GM23338 (cell line): ENCODE data around the gene OTULINL. TPM values are rescaled to one million over a fixed set of nuclear protein-coding genes. Genes with fewer than 3 reads are reported as not detected.

Experiments
- ATAC-seq: fragments of 200-7000 bp; cut with Tn5 transposase; 3 replicates; pipeline ENCODE4 v1.9.1; 2020
- DNase-seq: peaks from one replicate; pipeline ENCODE4 v3.0.0-alpha.2; 2015; ENCODE audit warnings: low spot score
- H2AFZ ChIP-seq: fragments of 200-600 bp; sonication (generic); 2 replicates; pipeline ENCODE4 v1.8.0; 2016; ENCODE audit warnings: antibody characterized with exemption, mild to moderate bottlenecking, moderate library complexity
- H3F3A ChIP-seq: fragments of 200-600 bp; sonication (generic); replicated peaks from 2 replicates; pipeline ENCODE4 v1.8.0; 2017; ENCODE audit warnings: antibody characterized with exemption, mixed run types, low read depth
- H3K27ac ChIP-seq: fragments of 200-600 bp; sonication (generic); 2 replicates; pipeline ENCODE4 v1.6.1; 2016; ENCODE audit warnings: low read depth
- H3K27me3 ChIP-seq: fragments of 200-600 bp; sonication (generic); 2 replicates; pipeline ENCODE4 v1.8.0; 2016; ENCODE audit warnings: mild to moderate bottlenecking, mixed run types, moderate library complexity; ENCODE audit not compliant: insufficient read depth
- H3K36me3 ChIP-seq: fragments of 200-600 bp; sonication (generic); 2 replicates; pipeline ENCODE4 v1.8.0; 2016; ENCODE audit warnings: mild to moderate bottlenecking; ENCODE audit not compliant: insufficient read depth
- H3K4me1 ChIP-seq: fragments of 200-600 bp; sonication (generic); 2 replicates; pipeline ENCODE4 v1.8.0; 2016; ENCODE audit warnings: mild to moderate bottlenecking, moderate library complexity; ENCODE audit not compliant: insufficient read depth
- H3K4me2 ChIP-seq: fragments of 200-600 bp; sonication (generic); 2 replicates; pipeline ENCODE4 v1.7.1; 2017; ENCODE audit warnings: mixed run types
- H3K4me3 ChIP-seq: fragments of 200-600 bp; sonication (generic); 2 replicates; pipeline ENCODE4 v1.6.1; 2016; ENCODE audit warnings: mixed run types
- H3K79me2 ChIP-seq: fragments of 200-600 bp; sonication (generic); replicated peaks from 2 replicates; pipeline ENCODE4 v1.8.0; 2017; ENCODE audit warnings: mild to moderate bottlenecking; ENCODE audit not compliant: insufficient read depth
- H3K9me2 ChIP-seq: fragments of 200-600 bp; sonication (generic); 2 replicates; pipeline ENCODE4 v1.8.0; 2017; ENCODE audit not compliant: insufficient read depth
- H4K20me1 ChIP-seq: fragments of 200-600 bp; sonication (generic); replicated peaks from 2 replicates; pipeline ENCODE4 v1.8.0; 2017; ENCODE audit warnings: mild to moderate bottlenecking; ENCODE audit not compliant: insufficient read depth
- H3K27ac Mint-ChIP-seq: 2 replicates; pipeline ENCODE4 v1.8.0; 2020; ENCODE audit warnings: inconsistent platforms, mild to moderate bottlenecking, moderate library complexity, mixed read lengths
- H3K27me3 Mint-ChIP-seq: 3 replicates; pipeline ENCODE4 v1.8.0; 2022; ENCODE audit warnings: low read depth, mild to moderate bottlenecking, moderate library complexity, mixed read lengths, inconsistent platforms; ENCODE audit not compliant: insufficient read depth, poor library complexity
- H3K36me3 Mint-ChIP-seq: 3 replicates; pipeline ENCODE4 v1.8.0; 2021; ENCODE audit warnings: low read depth, mild to moderate bottlenecking, inconsistent platforms, moderate library complexity, mixed read lengths
- H3K4me1 Mint-ChIP-seq: 3 replicates; pipeline ENCODE4 v1.8.0; 2020; ENCODE audit warnings: mild to moderate bottlenecking, inconsistent platforms, mixed read lengths
- H3K4me3 Mint-ChIP-seq: 3 replicates; pipeline ENCODE4 v1.8.0; 2021; ENCODE audit warnings: moderate library complexity, mild to moderate bottlenecking, inconsistent platforms, mixed read lengths
- H3K9me3 Mint-ChIP-seq: 3 replicates; pipeline ENCODE4 v1.8.0; 2020; ENCODE audit warnings: moderate library complexity, mild to moderate bottlenecking, inconsistent platforms, mixed read lengths
- CREB1 ChIP-seq: fragments of 250-450 bp; sonication (Bioruptor Pico); IDR thresholded peaks from 2 replicates; pipeline ENCODE4 v1.5.0; 2020; ENCODE audit warnings: low read depth, mild to moderate bottlenecking, moderate library complexity
- EZH2 ChIP-seq: fragments of 200-600 bp; sonication (generic); IDR thresholded peaks from one replicate; pipeline ENCODE4 v1.8.0; 2017; ENCODE audit warnings: antibody characterized with exemption, mild to moderate bottlenecking, low read depth; ENCODE audit not compliant: unreplicated experiment
- EZH2phosphoT487 ChIP-seq: fragments of 200-600 bp; sonication (generic); IDR thresholded peaks from one replicate; pipeline ENCODE4 v1.8.1; 2018; ENCODE audit warnings: antibody characterized with exemption; ENCODE audit not compliant: unreplicated experiment
- NANOG ChIP-seq: IDR thresholded peaks from 2 replicates; pipeline ENCODE4 v1.6.1; 2016; ENCODE audit warnings: antibody characterized with exemption, borderline replicate concordance
- POLR2AphosphoS5 ChIP-seq: IDR thresholded peaks from 2 replicates; pipeline ENCODE4 v1.6.1; 2016; ENCODE audit warnings: antibody characterized with exemption, low read depth
- STAT1 ChIP-seq: IDR thresholded peaks from one replicate; pipeline ENCODE4 v1.6.1; 2016; ENCODE audit warnings: antibody characterized with exemption; ENCODE audit not compliant: unreplicated experiment
- ZNF114 ChIP-seq: fragments of 250-450 bp; sonication (Bioruptor Pico); IDR thresholded peaks from 2 replicates; pipeline ENCODE4 v1.5.0; 2020; ENCODE audit warnings: mild to moderate bottlenecking, moderate library complexity
- ZNF331 ChIP-seq: fragments of 250-450 bp; sonication (Bioruptor Pico); IDR thresholded peaks from 2 replicates; pipeline ENCODE4 v1.5.0; 2020; ENCODE audit warnings: low read depth, mild to moderate bottlenecking, moderate library complexity
- ZNF462 ChIP-seq: fragments of 250-450 bp; sonication (Bioruptor Pico); IDR thresholded peaks from 2 replicates; pipeline ENCODE4 v1.5.0; 2020; ENCODE audit warnings: mild to moderate bottlenecking, moderate library complexity
- polyA plus RNA-seq: library from polyadenylated mRNA; unstranded; fragments of >200 nt; fragmentation: Nextera tagmentation; extraction: Ambion mirVana; gene quantifications from 2 replicates; pipeline ENCODE4 v1.2.1, GENCODE V29; 2016
- total RNA-seq: library from RNA; depleted of rRNA; stranded (reverse); fragments of >200 nt; shearing (Covaris generic); gene quantifications from 2 replicates; pipeline ENCODE4 v1.2.3, GENCODE V29; 2014
- TF ChIP-seq, protein P1 (sequence below): IDR thresholded peaks from 2 replicates; pipeline ENCODE4 v1.6.1; 2016; ENCODE audit warnings: antibody characterized with exemption

OTULINL gene
- total and polyA plus RNA-seq, 2 experiments from 2014 or later, result 6.3 to 7.6 TPM

DNA sequence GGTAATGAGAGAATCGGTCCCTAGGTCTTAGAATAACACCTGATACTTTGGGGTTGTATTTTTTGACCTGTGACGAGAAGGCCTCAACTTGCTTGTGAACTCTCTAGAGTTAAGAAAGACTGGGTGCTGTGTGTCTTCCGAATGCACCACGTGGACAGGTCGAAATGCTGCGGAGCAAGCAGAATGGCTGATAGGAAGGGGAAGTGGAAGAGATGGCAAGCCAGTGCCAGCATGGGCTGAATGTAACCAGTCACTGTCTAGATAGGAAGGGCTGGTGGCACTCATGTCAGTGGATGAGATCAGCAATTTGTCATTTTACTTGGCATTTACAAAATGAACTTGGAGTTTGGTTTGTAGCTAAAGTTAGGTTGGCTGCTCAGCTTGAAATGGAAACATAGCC is 5.6 kb downstream of the OTULINL start (continued):
- TF ChIP-seq ZNF462 (CRISPR knock-in tag) (no peak), ZNF114 (CRISPR knock-in tag) (no peak)

DNA sequence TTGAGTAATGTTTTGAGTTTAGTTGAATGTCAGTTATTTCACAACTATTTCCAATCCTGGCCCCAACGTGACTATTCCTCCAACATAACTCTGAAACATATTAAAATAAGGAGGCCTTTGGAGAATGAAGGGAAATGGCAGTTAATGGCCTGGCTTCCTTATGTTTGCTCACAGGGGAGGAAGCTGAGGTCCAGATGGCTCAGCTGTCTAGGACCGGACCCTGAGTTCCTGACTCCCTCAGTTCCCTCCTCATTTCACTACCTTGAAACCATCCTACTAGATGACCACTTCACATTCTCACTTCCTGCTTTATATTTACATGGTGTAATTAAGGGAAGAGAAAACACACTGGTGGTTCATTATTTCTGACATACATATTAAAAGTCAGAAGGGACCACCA is 6.6 kb downstream of the OTULINL start:
- no peak for DNase-seq
- H3K27ac ChIP-seq, result no peak overlapping the region
- 0 out of 2 replicates have a peak, but pooled peaks cover 5% of the 10 kb centered on the region for H3K36me3 ChIP-seq
- H3K4me2 ChIP-seq, result no peak overlapping the region
- H3K4me3 Mint-ChIP-seq, result no peak overlapping the region
- no peaks in the 10 kb centered on the region for H3F3A ChIP-seq
- peaks cover 9% of the 10 kb centered on the region; the same call in 1 of the 2 replicates for H3K27me3 ChIP-seq
- no peak overlapping the region for H3K4me3 ChIP-seq
- H3K27ac Mint-ChIP-seq, result no peak overlapping the region
- H2AFZ ChIP-seq, result no peak overlapping the region
- H3K9me2 ChIP-seq, result peaks cover 14% of the 10 kb centered on the region; the same call in 1 of the 2 replicates
- H3K79me2 ChIP-seq, result peaks cover 7% of the 10 kb centered on the region
- H3K9me3 Mint-ChIP-seq, result peaks cover 13% of the 10 kb centered on the region
- H4K20me1 ChIP-seq, result 0 out of 2 replicates have a peak, but pooled peaks cover 2% of the 10 kb centered on the region
- peaks cover 10% of the 10 kb centered on the region; the same call in 2 of the 3 replicates for H3K36me3 Mint-ChIP-seq
- peaks cover 6% of the 10 kb centered on the region for H3K27me3 Mint-ChIP-seq
- no peak for ATAC-seq
- H3K4me1 ChIP-seq, result peaks cover 3% of the 10 kb centered on the region; the same call in 1 of the 2 replicates
- no peaks in the 10 kb centered on the region for H3K4me1 Mint-ChIP-seq
- TF ChIP-seq EZH2 (no peak), CREB1 (CRISPR knock-in tag) (no peak), POLR2AphosphoS5 (no peak), ZNF331 (CRISPR knock-in tag) (no peak), STAT1 (no peak), EZH2phosphoT487 (no peak), NANOG (no peak)
- TF ChIP-seq, protein P1, sequence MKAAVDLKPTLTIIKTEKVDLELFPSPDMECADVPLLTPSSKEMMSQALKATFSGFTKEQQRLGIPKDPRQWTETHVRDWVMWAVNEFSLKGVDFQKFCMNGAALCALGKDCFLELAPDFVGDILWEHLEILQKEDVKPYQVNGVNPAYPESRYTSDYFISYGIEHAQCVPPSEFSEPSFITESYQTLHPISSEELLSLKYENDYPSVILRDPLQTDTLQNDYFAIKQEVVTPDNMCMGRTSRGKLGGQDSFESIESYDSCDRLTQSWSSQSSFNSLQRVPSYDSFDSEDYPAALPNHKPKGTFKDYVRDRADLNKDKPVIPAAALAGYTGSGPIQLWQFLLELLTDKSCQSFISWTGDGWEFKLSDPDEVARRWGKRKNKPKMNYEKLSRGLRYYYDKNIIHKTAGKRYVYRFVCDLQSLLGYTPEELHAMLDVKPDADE, result no peak
